Stimulated activated CD8-positive, alpha-beta memory T cell treated with anti-CD3 and anti-CD28 coated beads, Interleukin-2, amount 100 ng/mL, for 1 hour (primary cell): ENCODE measurements around the gene MAP7D1.
"Not testable (repeated sequence)": the region's sequence is repeated elsewhere in the genome, so short reads cannot be mapped to it uniquely, and the experiment has no call there.

Experiments
- DNase-seq, 2 donors: peaks; one replicate each; pipeline ENCODE4 v3.0.0-alpha.2; 2020; ENCODE audit warnings: low read depth in 2 of 2

Gene MAP7D1

GRCh38 chr1:36151134-36151844 lies 4.7 kb upstream of the MAP7D1 start:
- no peak for DNase-seq

GRCh38 chr1:36151845-36152203 lies 4.1 kb upstream of the MAP7D1 start:
- no peak for DNase-seq

GRCh38 chr1:36153476-36153875 lies 2.5 kb upstream of the MAP7D1 start:
- DNase-seq: no peak

GRCh38 chr1:36154335-36154734 lies 1.6 kb upstream of the MAP7D1 start:
- no peak for DNase-seq

- DNase-seq: no peak
These were observed 1.1 kb upstream of the MAP7D1 start for GRCh38 chr1:36154765-36155407.

- no peak for DNase-seq
These were observed 562 bp downstream of the MAP7D1 start for GRCh38 chr1:36156329-36157114.

- DNase-seq: no peak
These were observed 1.3 kb downstream of the MAP7D1 start for GRCh38 chr1:36157115-36157903.

- no peak for DNase-seq
These were observed 2.2 kb downstream of the MAP7D1 start for GRCh38 chr1:36157973-36158826.

GRCh38 chr1:36158827-36159252 lies 2.9 kb downstream of the MAP7D1 start:
- not testable (repeated sequence) for DNase-seq

GRCh38 chr1:36159614-36160387 lies 3.8 kb downstream of the MAP7D1 start:
- DNase-seq: no peak

- no peak for DNase-seq
These were observed 4.5 kb downstream of the MAP7D1 start for GRCh38 chr1:36160388-36160948.

- DNase-seq: no peak
These were observed 5.1 kb downstream of the MAP7D1 start for GRCh38 chr1:36160949-36161485.

GRCh38 chr1:36161641-36162531 lies 5.9 kb downstream of the MAP7D1 start:
- DNase-seq: no peak

- DNase-seq: no peak
These were observed 6.8 kb downstream of the MAP7D1 start for GRCh38 chr1:36162680-36163239.

- no peak for DNase-seq
These were observed 7.5 kb downstream of the MAP7D1 start for GRCh38 chr1:36163426-36163825.

- DNase-seq: no peak
These were observed 8.4 kb downstream of the MAP7D1 start for GRCh38 chr1:36164361-36164760.

GRCh38 chr1:36165145-36165544 lies 9.2 kb downstream of the MAP7D1 start:
- no peak for DNase-seq

GRCh38 chr1:36166136-36166535 lies 10.2 kb downstream of the MAP7D1 start:
- no peak for DNase-seq
